PC-3 (cell line): ENCODE measurements around the gene IGDCC3. TPM values are rescaled to one million over a fixed set of nuclear protein-coding genes. Genes with fewer than 3 reads are reported as not detected.

Experiments used
- ATAC-seq: fragments of 200-7000 bp; cut with Tn5 transposase; 2 replicates; pipeline ENCODE4 v1.9.1; 2020; ENCODE audit warnings: mild to moderate bottlenecking, moderate library complexity
- BruUV-seq: library from RNA; stranded (reverse); fragments of 400-500 nt; replicated peaks from 2 replicates; lab custom pipeline; 2021; lab: Mats Ljungman, UMichigan
- CTCF ChIA-PET: fragments of 300-600 bp; sonication (Branson Sonifier 250); formaldehyde crosslinking; loops from one replicate; lab custom pipeline; 2022; ENCODE audit warnings: antibody characterized with exemption; lab: Charles Lee
- POLR2A ChIA-PET: fragments of 300-600 bp; sonication (Branson Sonifier 250); formaldehyde crosslinking; loops from one replicate; lab custom pipeline; 2022; ENCODE audit warnings: antibody characterized with exemption; ENCODE audit not compliant: unreplicated experiment; lab: Charles Lee
- DNase-seq: peaks from one replicate; pipeline ENCODE4 v3.0.0-alpha.2; 2015
- H2AFZ ChIP-seq: fragments of 300-600 bp; sonication (generic); 2 replicates; pipeline ENCODE4 v1.6.0; 2016; ENCODE audit warnings: antibody characterized with exemption, low read length
- H3F3A ChIP-seq: fragments of 300-600 bp; sonication (generic); one replicate; pipeline ENCODE4 v1.6.0; 2017; ENCODE audit warnings: antibody characterized with exemption, low read length, control low read depth, mild to moderate bottlenecking; ENCODE audit not compliant: unreplicated experiment
- H3K27ac ChIP-seq: fragments of 300-600 bp; sonication (generic); 2 replicates; pipeline ENCODE4 v1.5.1; 2016; ENCODE audit warnings: mild to moderate bottlenecking, low read length
- H3K27me3 ChIP-seq: fragments of 300-600 bp; sonication (generic); 2 replicates; pipeline ENCODE4 v1.6.1; 2016; ENCODE audit warnings: low read length, mixed read lengths
- H3K36me3 ChIP-seq: fragments of 300-600 bp; sonication (generic); 2 replicates; pipeline ENCODE4 v1.6.1; 2016; ENCODE audit warnings: low read depth, mixed run types, low read length, mixed read lengths
- H3K4me1 ChIP-seq: fragments of 300-600 bp; sonication (generic); 2 replicates; pipeline ENCODE4 v1.5.1; 2016; ENCODE audit warnings: low read length; ENCODE audit not compliant: insufficient read depth
- H3K4me2 ChIP-seq: fragments of 300-600 bp; sonication (generic); 2 replicates; pipeline ENCODE4 v1.6.0; 2016; ENCODE audit warnings: low read length
- H3K4me3 ChIP-seq: fragments of 300-600 bp; sonication (generic); 2 replicates; pipeline ENCODE4 v1.5.1; 2016; ENCODE audit warnings: mild to moderate bottlenecking, low read length, mixed read lengths
- H3K79me2 ChIP-seq: fragments of 300-600 bp; sonication (generic); 2 replicates; pipeline ENCODE4 v1.6.1; 2017; ENCODE audit warnings: low read length, mixed read lengths
- H3K9ac ChIP-seq: fragments of 300-600 bp; sonication (generic); 2 replicates; pipeline ENCODE4 v1.6.0; 2016; ENCODE audit warnings: mild to moderate bottlenecking, low read length
- H3K9me2 ChIP-seq: fragments of 300-600 bp; sonication (generic); replicated peaks from 2 replicates; pipeline ENCODE4 v1.6.1; 2016; ENCODE audit warnings: mixed run types, low read length, mixed read lengths
- H3K9me3 ChIP-seq: fragments of 300-600 bp; sonication (generic); 2 replicates; pipeline ENCODE4 v1.6.1; 2016; ENCODE audit warnings: low read length, mixed read lengths
- H4K20me1 ChIP-seq: fragments of 300-600 bp; sonication (generic); 2 replicates; pipeline ENCODE4 v1.6.1; 2016; ENCODE audit warnings: low read length, mixed read lengths
- CTCF ChIP-seq: fragments of 300-600 bp; sonication (generic); conservative IDR thresholded peaks from 2 replicates; pipeline ENCODE4 v1.5.1; 2017; ENCODE audit warnings: antibody characterized with exemption, low read depth, mild to moderate bottlenecking, low read length
- EZH2 ChIP-seq: fragments of 300-600 bp; sonication (generic); IDR thresholded peaks from one replicate; pipeline ENCODE4 v1.6.1; 2017; ENCODE audit warnings: antibody characterized with exemption, mild to moderate bottlenecking, low read length; ENCODE audit not compliant: unreplicated experiment
- EZH2phosphoT487 ChIP-seq: fragments of 300-600 bp; sonication (generic); IDR thresholded peaks from 2 replicates; pipeline ENCODE4 v1.6.1; 2018; ENCODE audit warnings: mild to moderate bottlenecking, antibody characterized with exemption, low read length, borderline replicate concordance
- intact Hi-C: fragments of 100-400 bp; cut with micrococcal nuclease; formaldehyde crosslinking; loops from 2 replicates; pipeline ENCODE4 v1.9.0; 2023
- total RNA-seq: library from RNA; depleted of rRNA; stranded (reverse); fragments of >200 nt; gene quantifications from 2 replicates; pipeline ENCODE4 v1.2.3, GENCODE V29; 2014

Gene IGDCC3
- total RNA-seq, 1 experiment from 2014 or later = not detected

- ChIA-PET POLR2A (no interaction called here), CTCF (no interaction called here)
- no peak overlapping the region for H2AFZ ChIP-seq
- no peaks in the 10 kb centered on the region for H3K9me3 ChIP-seq
- no peak overlapping the region for H3K4me3 ChIP-seq
- H3K36me3 ChIP-seq = no peaks in the 10 kb centered on the region
- H3K4me2 ChIP-seq = no peak overlapping the region
- H4K20me1 ChIP-seq = no peaks in the 10 kb centered on the region
- no peak for DNase-seq
- no peak for ATAC-seq
- TF ChIP-seq EZH2phosphoT487 = no peak
- TF ChIP-seq EZH2 = no peak
- no peak for TF ChIP-seq CTCF
- H3K27ac ChIP-seq = no peak overlapping the region
- H3K27me3 ChIP-seq = no peaks in the 10 kb centered on the region
- H3K4me1 ChIP-seq = peaks cover 6% of the 10 kb centered on the region; the same call in 1 of the 2 replicates
- H3F3A ChIP-seq = no peaks in the 10 kb centered on the region
- no TSS peak for BruUV-seq
- intact Hi-C loops = no loop called here
- H3K9ac ChIP-seq = no peak overlapping the region
- no peaks in the 10 kb centered on the region for H3K9me2 ChIP-seq
- H3K79me2 ChIP-seq = no peaks in the 10 kb centered on the region
These were observed 11.4 kb upstream of the IGDCC3 start for GRCh38 chr15:65389226-65389625.

- ATAC-seq = no peak
- Histone ChIP-seq H3K4me2 (no peak overlapping the region), H3K9ac (no peak overlapping the region), H2AFZ (no peak overlapping the region), H3K4me1 (peaks cover 6% of the 10 kb centered on the region; the same call in 1 of the 2 replicates), H3K9me3 (no peaks in the 10 kb centered on the region), H4K20me1 (no peaks in the 10 kb centered on the region), H3K4me3 (no peak overlapping the region), H3F3A (no peaks in the 10 kb centered on the region), H3K9me2 (no peaks in the 10 kb centered on the region), H3K27me3 (no peaks in the 10 kb centered on the region), H3K36me3 (no peaks in the 10 kb centered on the region), H3K79me2 (no peaks in the 10 kb centered on the region), H3K27ac (no peak overlapping the region)
- intact Hi-C loops = no loop called here
- DNase-seq = no peak
- TF ChIP-seq EZH2 = no peak
- TF ChIP-seq CTCF = no peak
- TF ChIP-seq EZH2phosphoT487 = no peak
- no TSS peak for BruUV-seq
- CTCF ChIA-PET = no interaction called here
- POLR2A ChIA-PET = no interaction called here
These were observed 10.7 kb upstream of the IGDCC3 start for GRCh38 chr15:65388306-65389080.

GRCh38 chr15:65386886-65387285, 9.1 kb upstream of the IGDCC3 start:
- DNase-seq (no peak), ATAC-seq (no peak)
- ChIA-PET POLR2A (no interaction called here), CTCF (interaction anchor here (0.6 kb wide), 1 partner anchor 66 kb away, joined by 3 read pairs; no protein-coding TSS in a partner anchor)
- Histone ChIP-seq H3K79me2 (no peaks in the 10 kb centered on the region), H4K20me1 (no peaks in the 10 kb centered on the region), H3K4me1 (peaks cover 6% of the 10 kb centered on the region; the same call in 1 of the 2 replicates), H3K27ac (no peak overlapping the region), H3K9ac (no peak overlapping the region), H3K9me2 (no peaks in the 10 kb centered on the region), H3K36me3 (no peaks in the 10 kb centered on the region), H3K9me3 (no peaks in the 10 kb centered on the region), H3F3A (no peaks in the 10 kb centered on the region), H2AFZ (no peak overlapping the region), H3K4me2 (no peak overlapping the region), H3K4me3 (no peak overlapping the region), H3K27me3 (no peaks in the 10 kb centered on the region)
- no TSS peak for BruUV-seq
- TF ChIP-seq EZH2 = no peak
- TF ChIP-seq EZH2phosphoT487 = no peak
- TF ChIP-seq CTCF = no peak
- intact Hi-C loops = no loop called here
